ENCODE results near the gene PTPRA.

DNA sequence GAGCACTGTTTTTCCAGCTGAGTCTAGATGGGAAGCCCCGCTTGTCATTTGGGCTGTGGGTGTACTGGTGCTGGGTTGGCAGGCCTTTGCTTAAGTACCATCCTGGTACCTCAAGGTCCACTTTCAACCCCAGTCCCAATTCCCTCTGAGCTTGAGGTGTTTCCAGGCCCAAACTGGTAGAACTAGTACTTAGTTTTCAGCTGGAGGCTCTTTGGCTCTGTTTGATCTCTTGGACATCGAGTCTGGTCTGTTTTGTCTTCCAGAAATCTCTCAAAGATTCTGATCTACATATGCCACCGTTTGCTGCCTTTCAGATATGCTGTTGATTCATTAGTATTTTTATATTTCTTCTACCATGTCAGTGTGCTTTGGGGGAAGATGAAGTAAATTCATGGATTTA lies 108.4 kb downstream of the PTPRA start:
- TF ChIP-seq, protein P1, sequence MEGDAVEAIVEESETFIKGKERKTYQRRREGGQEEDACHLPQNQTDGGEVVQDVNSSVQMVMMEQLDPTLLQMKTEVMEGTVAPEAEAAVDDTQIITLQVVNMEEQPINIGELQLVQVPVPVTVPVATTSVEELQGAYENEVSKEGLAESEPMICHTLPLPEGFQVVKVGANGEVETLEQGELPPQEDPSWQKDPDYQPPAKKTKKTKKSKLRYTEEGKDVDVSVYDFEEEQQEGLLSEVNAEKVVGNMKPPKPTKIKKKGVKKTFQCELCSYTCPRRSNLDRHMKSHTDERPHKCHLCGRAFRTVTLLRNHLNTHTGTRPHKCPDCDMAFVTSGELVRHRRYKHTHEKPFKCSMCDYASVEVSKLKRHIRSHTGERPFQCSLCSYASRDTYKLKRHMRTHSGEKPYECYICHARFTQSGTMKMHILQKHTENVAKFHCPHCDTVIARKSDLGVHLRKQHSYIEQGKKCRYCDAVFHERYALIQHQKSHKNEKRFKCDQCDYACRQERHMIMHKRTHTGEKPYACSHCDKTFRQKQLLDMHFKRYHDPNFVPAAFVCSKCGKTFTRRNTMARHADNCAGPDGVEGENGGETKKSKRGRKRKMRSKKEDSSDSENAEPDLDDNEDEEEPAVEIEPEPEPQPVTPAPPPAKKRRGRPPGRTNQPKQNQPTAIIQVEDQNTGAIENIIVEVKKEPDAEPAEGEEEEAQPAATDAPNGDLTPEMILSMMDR (optimal IDR thresholded peaks at IDR 0.05 in 1 of 3, IDR thresholded peaks at IDR 0.05 in 1 of 3, conservative IDR thresholded peaks at IDR 0.05 in 1 of 3; ENCODE audit: extremely low read depth in 1 of 3, insufficient read depth in 2 of 3, low read length in 3 of 3): no peak
- TF ChIP-seq EZH2 (IDR thresholded peaks at IDR 0.05; ENCODE audit: low read length): no peak

All from keratinocyte (primary cell).